HG03066 (cell line): ENCODE measurements around the gene DEXI.
A peak's percentile ranks its signal among the peaks of the same experiment; 100 is the strongest.
"Not testable (repeated sequence)": the region's sequence is repeated elsewhere in the genome, so short reads cannot be mapped to it uniquely, and the experiment has no call there.

Experiments used
- ATAC-seq: cut with Tn5 transposase; IDR thresholded peaks from one replicate; pipeline ENCODE4 v1.9.1; 2021; ENCODE audit warnings: low read depth; ENCODE audit not compliant: unreplicated experiment

The DEXI gene

DNA sequence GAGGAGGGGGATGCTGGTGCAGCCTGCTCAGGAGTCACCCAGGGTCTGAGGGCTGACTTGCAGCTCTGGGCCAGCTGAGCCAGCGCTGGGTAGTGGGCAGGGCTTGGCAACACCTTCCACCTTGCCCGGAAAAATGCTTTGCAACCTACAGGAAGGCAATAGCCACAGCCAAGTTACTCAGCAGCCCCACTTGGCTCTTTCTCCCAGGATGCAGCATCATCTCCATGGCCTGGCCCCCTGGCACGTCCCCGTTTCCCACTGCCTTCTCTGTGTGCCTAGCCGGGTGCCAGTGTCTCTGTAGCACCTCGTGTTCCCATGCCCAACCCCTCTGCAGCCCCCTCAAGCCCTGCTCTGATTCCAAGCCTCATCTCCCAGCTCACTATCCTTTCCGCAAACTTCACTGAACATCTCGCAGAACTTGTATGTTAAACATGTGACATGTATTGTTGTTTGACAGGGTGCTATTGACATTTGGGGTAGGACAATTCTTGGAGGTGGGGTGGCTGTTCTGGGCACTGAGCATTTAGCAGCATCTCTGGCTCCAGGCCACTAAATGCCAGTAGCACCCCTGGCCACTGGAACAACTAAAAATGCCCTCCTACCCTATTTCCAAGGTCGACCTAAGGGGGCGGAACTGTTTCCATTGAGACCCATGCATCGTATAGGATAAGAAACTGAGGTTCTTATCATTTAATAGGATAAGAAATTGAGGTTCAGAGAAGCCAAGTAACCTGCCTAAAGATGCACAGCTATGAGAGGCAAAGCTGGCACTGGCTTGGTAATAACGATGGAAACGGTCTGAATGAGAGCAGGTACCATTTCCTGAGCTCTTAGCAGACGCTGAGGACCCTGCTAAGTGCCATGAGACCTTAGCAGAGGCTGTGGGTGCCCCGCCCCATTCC is 12.2 kb downstream of the DEXI start:
- no peak for ATAC-seq

DNA sequence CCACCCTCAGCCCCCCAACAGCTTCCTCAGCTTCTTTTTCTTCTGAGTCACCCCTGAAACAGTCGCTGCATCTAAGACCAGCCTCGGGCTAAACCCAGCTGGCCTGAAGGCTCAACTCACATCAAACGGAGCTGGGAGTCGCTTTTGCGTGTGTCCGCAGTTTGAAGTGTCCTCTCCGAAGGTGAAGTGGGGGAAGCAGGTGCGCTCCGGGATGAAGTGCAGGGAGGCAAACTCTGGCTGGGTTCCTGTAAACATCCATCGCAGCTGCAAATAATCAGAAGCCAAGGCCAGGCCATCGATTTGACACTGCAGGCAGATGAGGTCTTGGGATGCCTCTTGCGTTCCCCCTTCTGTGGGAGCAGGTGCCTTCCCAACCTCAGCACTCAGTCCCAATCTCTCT is 13.2 kb downstream of the DEXI start:
- not testable (repeated sequence) for ATAC-seq

GRCh38 chr16:10927497-10928112 is 14.7 kb downstream of the DEXI start:
- no peak for ATAC-seq

DNA sequence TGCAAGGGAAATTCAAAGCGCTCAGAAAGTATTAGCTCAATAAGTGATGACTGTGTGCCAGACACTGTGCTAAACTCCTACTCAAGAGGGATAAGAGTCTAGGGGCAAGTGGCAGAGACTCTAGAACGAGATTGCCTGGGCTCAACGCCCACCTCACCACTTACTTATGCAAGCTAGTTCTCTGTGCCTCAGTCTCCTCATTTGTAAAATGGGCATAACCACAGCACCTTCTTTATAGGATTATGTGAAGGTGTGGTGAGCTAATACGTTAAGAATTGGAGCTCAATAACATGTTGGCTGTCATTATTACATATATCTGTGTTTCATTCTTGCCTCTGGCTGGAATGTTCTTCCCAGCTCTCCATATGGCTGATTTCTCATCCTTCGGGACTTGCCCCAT is 15.4 kb downstream of the DEXI start:
- no peak for ATAC-seq

GRCh38 chr16:10926094-10926493 is 16.2 kb downstream of the DEXI start:
- ATAC-seq, result no peak

- ATAC-seq, result not testable (repeated sequence)
Observed at GRCh38 chr16:10925285-10925684, 17.0 kb downstream of the DEXI start.

DNA sequence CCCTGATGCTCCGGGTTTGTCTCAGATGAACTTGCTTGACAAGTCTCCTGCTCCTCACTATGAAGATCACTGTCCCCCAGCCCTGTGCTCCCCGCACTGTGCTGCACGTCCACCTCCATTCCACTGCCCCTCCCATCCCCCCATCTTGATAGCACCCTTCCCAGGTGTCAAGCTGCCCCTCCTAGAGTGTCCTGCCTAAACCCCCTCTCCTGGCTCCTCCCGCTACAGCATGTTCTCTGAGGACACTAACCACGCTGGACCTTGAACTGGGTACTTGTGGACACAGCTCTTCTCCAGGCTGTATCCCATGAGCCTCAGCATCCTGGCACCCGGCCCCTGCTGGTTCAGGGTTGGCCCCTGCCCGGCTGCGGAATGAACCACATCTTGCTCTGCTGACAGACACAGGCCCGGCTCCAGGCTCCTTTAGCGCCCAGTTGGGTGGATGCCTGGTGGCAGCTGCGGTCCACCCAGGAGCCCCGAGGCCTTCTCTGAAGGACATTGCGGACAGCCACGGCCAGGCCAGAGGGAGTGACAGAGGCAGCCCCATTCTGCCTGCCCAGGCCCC is 18.5 kb downstream of the DEXI start:
- no peak for ATAC-seq

GRCh38 chr16:10923146-10923649 is 19.1 kb downstream of the DEXI start:
- ATAC-seq, result no peak

GRCh38 chr16:10922328-10923145 is 19.7 kb downstream of the DEXI start:
- no peak for ATAC-seq

GRCh38 chr16:10921536-10922327 is 20.5 kb downstream of the DEXI start:
- no peak for ATAC-seq

DNA sequence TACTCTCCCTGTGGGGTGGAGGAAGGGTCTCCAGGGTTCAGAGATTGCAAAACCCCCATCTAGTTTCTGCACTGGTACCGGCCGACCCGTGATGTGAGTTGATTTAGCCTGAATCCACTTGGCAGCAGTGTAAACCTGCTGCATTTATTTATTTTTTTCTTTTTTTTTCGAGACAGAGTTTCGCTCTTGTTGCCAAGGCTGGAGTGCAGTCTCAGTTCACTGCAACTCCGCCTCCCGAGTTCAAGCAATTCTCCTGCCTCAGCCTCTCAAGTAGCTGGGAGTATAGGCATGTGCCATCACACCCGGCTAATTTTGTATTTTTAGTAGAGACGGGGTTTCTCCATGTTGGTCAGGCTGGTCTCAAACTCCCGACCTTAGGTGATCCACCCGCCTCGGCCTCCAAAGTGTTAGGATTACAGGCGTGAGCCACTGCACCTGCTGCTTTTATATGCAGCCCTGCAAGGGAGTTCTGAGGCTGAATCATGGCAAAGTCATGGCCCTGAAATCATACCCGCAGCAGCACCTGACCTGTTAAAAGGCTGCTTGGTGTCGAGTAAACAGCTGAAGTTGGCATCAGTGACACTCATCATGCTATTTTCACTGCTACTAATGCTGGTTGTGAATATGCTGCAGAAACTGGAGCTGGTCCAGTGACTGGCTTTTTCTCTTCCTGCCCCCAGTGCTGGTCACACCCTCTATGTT is 21.4 kb downstream of the DEXI start:
- no peak for ATAC-seq

DNA sequence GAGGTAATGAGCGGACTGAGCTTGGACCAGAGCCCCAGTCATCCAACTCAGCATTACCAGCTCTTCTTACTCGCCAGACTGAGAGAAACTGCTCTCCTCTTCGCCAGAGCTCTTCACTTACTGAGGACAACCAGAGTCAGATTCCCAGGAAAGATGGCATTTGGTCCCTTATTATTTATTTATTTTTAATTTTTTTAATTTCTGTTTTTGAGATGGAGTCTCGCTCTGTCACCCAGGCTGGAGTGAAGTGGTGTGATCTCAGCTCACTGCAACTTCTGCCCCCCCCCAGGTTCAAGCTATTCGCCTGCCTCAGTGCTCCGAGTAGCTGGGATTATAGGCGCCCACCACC is 23.3 kb downstream of the DEXI start:
- no peak for ATAC-seq

GRCh38 chr16:10918294-10919002 is 23.8 kb downstream of the DEXI start:
- peak; percentile 78 for ATAC-seq

GRCh38 chr16:10916534-10916933 is 25.7 kb downstream of the DEXI start:
- no peak for ATAC-seq

- ATAC-seq, result no peak
Observed at GRCh38 chr16:10911267-10911666, 31.0 kb downstream of the DEXI start.

- no peak for ATAC-seq
Observed at GRCh38 chr16:10907757-10908045, 34.6 kb downstream of the DEXI start.

DNA sequence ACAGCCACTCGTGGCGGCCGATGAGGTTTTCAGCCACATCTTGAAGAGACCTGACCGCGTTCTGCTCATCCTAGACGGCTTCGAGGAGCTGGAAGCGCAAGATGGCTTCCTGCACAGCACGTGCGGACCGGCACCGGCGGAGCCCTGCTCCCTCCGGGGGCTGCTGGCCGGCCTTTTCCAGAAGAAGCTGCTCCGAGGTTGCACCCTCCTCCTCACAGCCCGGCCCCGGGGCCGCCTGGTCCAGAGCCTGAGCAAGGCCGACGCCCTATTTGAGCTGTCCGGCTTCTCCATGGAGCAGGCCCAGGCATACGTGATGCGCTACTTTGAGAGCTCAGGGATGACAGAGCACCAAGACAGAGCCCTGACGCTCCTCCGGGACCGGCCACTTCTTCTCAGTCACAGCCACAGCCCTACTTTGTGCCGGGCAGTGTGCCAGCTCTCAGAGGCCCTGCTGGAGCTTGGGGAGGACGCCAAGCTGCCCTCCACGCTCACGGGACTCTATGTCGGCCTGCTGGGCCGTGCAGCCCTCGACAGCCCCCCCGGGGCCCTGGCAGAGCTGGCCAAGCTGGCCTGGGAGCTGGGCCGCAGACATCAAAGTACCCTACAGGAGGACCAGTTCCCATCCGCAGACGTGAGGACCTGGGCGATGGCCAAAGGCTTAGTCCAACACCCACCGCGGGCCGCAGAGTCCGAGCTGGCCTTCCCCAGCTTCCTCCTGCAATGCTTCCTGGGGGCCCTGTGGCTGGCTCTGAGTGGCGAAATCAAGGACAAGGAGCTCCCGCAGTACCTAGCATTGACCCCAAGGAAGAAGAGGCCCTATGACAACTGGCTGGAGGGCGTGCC is 35.1 kb downstream of the DEXI start:
- no peak for ATAC-seq

DNA sequence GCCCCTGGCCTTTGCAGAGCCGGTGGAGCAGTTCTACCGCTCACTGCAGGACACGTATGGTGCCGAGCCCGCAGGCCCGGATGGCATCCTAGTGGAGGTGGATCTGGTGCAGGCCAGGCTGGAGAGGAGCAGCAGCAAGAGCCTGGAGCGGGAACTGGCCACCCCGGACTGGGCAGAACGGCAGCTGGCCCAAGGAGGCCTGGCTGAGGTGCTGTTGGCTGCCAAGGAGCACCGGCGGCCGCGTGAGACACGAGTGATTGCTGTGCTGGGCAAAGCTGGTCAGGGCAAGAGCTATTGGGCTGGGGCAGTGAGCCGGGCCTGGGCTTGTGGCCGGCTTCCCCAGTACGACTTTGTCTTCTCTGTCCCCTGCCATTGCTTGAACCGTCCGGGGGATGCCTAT is 35.8 kb downstream of the DEXI start:
- ATAC-seq, result no peak
